ENCODE results near the gene DNAH3.

DNA sequence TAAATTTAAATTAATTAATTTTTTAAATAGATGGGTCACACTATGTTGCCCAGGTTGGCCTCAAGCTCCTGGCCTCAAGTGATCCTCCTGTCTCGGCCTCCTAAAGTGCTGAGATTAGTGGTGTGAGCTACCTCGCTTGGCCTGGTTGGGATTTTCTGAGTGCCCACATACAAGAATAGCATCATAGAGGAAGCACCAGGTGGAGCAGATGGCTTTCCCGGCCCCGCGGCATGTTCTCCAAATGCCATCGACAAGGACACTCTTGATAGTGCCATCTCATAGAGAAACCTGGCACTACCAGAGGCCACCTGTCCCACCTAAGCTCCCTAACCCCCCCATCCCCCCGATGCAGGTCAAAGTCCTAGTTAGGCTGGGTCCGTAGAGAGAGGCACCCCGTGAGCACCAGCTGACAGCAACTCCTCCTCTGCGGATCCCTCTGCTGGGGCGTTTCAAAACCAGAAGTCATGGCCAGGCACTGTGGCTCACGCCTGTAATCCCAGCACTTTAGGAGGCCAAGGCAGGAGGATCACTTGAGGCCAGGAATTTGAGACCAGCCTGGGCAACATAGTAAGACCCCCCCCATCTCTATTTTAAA is 65.9 kb downstream of the DNAH3 start:
- TF ChIP-seq POLR2AphosphoS5 (IDR thresholded peaks at IDR 0.05; ENCODE audit: low read depth, low read length) (no peak), FOXP2 (optimal IDR thresholded peaks at IDR 0.05; ENCODE audit: borderline replicate concordance, extremely low read depth, extremely low read length, insufficient read depth) (no peak), TAF1 (IDR thresholded peaks at IDR 0.05; ENCODE audit: borderline replicate concordance, insufficient read depth, low read length) (no peak)
- TF ChIP-seq, protein P1, sequence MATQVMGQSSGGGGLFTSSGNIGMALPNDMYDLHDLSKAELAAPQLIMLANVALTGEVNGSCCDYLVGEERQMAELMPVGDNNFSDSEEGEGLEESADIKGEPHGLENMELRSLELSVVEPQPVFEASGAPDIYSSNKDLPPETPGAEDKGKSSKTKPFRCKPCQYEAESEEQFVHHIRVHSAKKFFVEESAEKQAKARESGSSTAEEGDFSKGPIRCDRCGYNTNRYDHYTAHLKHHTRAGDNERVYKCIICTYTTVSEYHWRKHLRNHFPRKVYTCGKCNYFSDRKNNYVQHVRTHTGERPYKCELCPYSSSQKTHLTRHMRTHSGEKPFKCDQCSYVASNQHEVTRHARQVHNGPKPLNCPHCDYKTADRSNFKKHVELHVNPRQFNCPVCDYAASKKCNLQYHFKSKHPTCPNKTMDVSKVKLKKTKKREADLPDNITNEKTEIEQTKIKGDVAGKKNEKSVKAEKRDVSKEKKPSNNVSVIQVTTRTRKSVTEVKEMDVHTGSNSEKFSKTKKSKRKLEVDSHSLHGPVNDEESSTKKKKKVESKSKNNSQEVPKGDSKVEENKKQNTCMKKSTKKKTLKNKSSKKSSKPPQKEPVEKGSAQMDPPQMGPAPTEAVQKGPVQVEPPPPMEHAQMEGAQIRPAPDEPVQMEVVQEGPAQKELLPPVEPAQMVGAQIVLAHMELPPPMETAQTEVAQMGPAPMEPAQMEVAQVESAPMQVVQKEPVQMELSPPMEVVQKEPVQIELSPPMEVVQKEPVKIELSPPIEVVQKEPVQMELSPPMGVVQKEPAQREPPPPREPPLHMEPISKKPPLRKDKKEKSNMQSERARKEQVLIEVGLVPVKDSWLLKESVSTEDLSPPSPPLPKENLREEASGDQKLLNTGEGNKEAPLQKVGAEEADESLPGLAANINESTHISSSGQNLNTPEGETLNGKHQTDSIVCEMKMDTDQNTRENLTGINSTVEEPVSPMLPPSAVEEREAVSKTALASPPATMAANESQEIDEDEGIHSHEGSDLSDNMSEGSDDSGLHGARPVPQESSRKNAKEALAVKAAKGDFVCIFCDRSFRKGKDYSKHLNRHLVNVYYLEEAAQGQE (IDR thresholded peaks at IDR 0.05; ENCODE audit: insufficient read depth in 1 of 2, low read depth in 2 of 2, low read length in 2 of 2), result no peak
